ENCODE results near the gene BRD7. TPM values are rescaled to one million over a fixed set of nuclear protein-coding genes. Genes with fewer than 3 reads are reported as not detected.
"Not testable (repeated sequence)": the region's sequence is repeated elsewhere in the genome, so short reads cannot be mapped to it uniquely, and the experiment has no call there.

The BRD7 gene
- total and polyA plus RNA-seq, 2 of the 13 experiments (the other 11 are each of a cell fraction or from before 2014, with no cell fraction given): 82.3 to 149 TPM

- peak; percentile 48; the same call in 1 of the 2 replicates for TF ChIP-seq HOMEZ (CRISPR knock-in tag; IDR thresholded peaks at IDR 0.05; ENCODE audit: low read depth)
- TF ChIP-seq FOXA1 (IDR thresholded peaks at IDR 0.05): not testable (repeated sequence)
- peak; percentile 81 for TF ChIP-seq FOXA1 (CRISPR knock-in tag; IDR thresholded peaks at IDR 0.05)
- peak; percentile 21; the same call in 1 of the 2 replicates for TF ChIP-seq SALL1 (CRISPR knock-in tag; IDR thresholded peaks at IDR 0.05)
- TF ChIP-seq ZNF281 (CRISPR knock-in tag; IDR thresholded peaks at IDR 0.05; ENCODE audit: borderline replicate concordance): peak; percentile 97
- 0 out of 2 replicates have a peak, but pooled peaks have one; percentile 32 for TF ChIP-seq POGZ (CRISPR knock-in tag; IDR thresholded peaks at IDR 0.05)
Observed at GRCh38 chr16:50343566-50343965, 25.2 kb downstream of the BRD7 start (continued).

- in situ Hi-C loops (cut with HindIII; ENCODE audit: extremely low pct_ligation_motif_present, low pct_unique_long_range_greater_than_20kb): no loop called here
- Histone ChIP-seq H3K27me3 (ENCODE audit: control insufficient read depth in 1 of 2, insufficient read depth in 2 of 2, low read length in 2 of 2) (no peaks in the 10 kb centered on the region), H3K9ac (ENCODE audit: insufficient read depth, low read depth, low read length) (no peak overlapping the region), H3K4me2 (ENCODE audit: low read depth, low read length) (no peak overlapping the region), H3K36me3 (replicated peaks in 1 of 2; ENCODE audit: control insufficient read depth in 1 of 2, insufficient read depth in 2 of 2, low read length in 2 of 2) (peaks cover 14 to 55% of the 10 kb centered on the region in 2 experiments), H3K79me2 (ENCODE audit: insufficient read depth, low read length) (no peaks in the 10 kb centered on the region), H3K9me3 (ENCODE audit: low read length) (no peaks in the 10 kb centered on the region), H3K27ac (ENCODE audit: extremely low read length, insufficient read depth, low read length) (no peak overlapping the region), H4K20me1 (ENCODE audit: insufficient read depth, low read length) (no peaks in the 10 kb centered on the region), H3K4me3 (replicated peaks in 1 of 3; ENCODE audit: insufficient read depth in 1 of 3, low read depth in 2 of 3, low read length in 3 of 3) (no peak overlapping the region), H3K4me1 (ENCODE audit: insufficient read depth, low read length) (peaks cover 28% of the 10 kb centered on the region), H2AFZ (ENCODE audit: low read length) (no peak overlapping the region)
- ATAC-seq (no peak), FAIRE-seq (no peak), DNase-seq (ENCODE audit: low spot score) (no peak)
- 98% methylated on average over 2 of the region's 2 CpGs for WGBS (ENCODE audit: low lambda C conversion rate)
- CTCF ChIA-PET (ENCODE audit: low intra/inter-chr PET ratio, low total read pairs): no interaction called here
- BruUV-seq (replicated peaks): no TSS peak
- POLR2A ChIA-PET: no interaction called here
- intact Hi-C loops (cut with micrococcal nuclease; ENCODE audit: unreplicated experiment): no loop called here
- TF ChIP-seq MLXIP (CRISPR knock-in tag; IDR thresholded peaks at IDR 0.05; ENCODE audit: borderline replicate concordance) (no peak), MYNN (CRISPR knock-in tag; IDR thresholded peaks at IDR 0.05; ENCODE audit: low read depth) (no peak), ZFAT (CRISPR knock-in tag; conservative IDR thresholded peaks at IDR 0.05) (no peak), NBN (conservative IDR thresholded peaks at IDR 0.05) (no peak), GATA4 (IDR thresholded peaks at IDR 0.05; ENCODE audit: borderline replicate concordance, low read depth) (no peak), ZFY (CRISPR knock-in tag; IDR thresholded peaks at IDR 0.05) (no peak), FUBP1 (CRISPR knock-in tag; IDR thresholded peaks at IDR 0.05; ENCODE audit: borderline replicate concordance) (no peak), EEA1 (CRISPR knock-in tag; IDR thresholded peaks at IDR 0.05; ENCODE audit: borderline replicate concordance) (no peak), ZKSCAN5 (CRISPR knock-in tag; IDR thresholded peaks at IDR 0.05) (no peak), ZNF30 (CRISPR knock-in tag; IDR thresholded peaks at IDR 0.05) (no peak)
Observed at GRCh38 chr16:50340578-50340977, 28.2 kb downstream of the BRD7 start.

Data from HepG2 (cell line).